ENCODE measurements around the gene SLC6A11.

SLC6A11 gene

GRCh38 chr3:10935028-10935427, 119.0 kb downstream of the SLC6A11 start:
- Histone ChIP-seq H2AFZ (ENCODE audit: low read depth, low read length) (no peak overlapping the region), H3K36me3 (ENCODE audit: insufficient read depth, low read length) (no peaks in the 10 kb centered on the region), H3K4me3 (ENCODE audit: low read length) (no peak overlapping the region), H3K27me3 (ENCODE audit: insufficient read depth, low read length) (no peaks in the 10 kb centered on the region), H3K4me1 (ENCODE audit: insufficient read depth, low read length) (no peaks in the 10 kb centered on the region), H3K9me3 (ENCODE audit: low read length) (no peaks in the 10 kb centered on the region)

DNA sequence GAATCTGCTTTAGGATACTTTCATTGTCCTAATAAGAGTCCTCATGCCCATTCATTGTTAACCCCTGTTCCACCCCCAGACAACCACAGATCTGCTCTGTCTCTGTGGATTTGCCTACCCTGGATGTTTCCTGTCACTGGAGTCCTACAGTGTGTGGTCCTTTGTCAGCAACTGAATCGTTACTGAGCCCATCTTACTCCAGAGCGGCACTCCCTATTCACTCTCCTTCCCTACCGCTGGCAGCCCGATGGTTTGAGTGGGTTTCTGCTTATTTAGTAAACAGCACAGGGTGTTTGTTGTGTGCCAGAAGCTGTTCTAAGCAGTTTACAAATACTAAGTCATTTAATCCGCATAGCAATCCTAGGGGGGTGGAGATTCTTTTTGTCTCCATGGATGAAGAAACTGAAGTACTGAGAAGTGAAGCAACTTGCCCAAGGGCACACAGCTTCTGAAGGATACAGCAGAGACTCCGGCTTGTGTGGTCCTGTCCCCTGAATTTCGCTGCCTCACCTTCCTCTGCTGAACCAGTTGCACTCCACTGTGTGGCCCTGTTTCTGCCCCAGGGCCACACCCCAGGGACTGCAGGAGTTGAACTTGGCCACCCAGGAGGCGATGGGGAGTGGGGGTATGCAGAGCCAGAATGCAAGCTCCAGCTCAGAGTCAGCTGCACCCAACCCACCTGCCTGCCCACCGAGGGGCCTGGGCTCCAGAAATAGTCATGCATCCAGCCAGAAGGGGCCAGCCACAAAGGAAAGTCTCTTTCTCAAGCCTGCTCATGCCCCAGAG, 120.0 kb downstream of the SLC6A11 start:
- Histone ChIP-seq H3K4me3 (ENCODE audit: low read length) (no peak overlapping the region), H3K4me1 (ENCODE audit: insufficient read depth, low read length) (no peaks in the 10 kb centered on the region), H3K36me3 (ENCODE audit: insufficient read depth, low read length) (no peaks in the 10 kb centered on the region), H3K27me3 (ENCODE audit: insufficient read depth, low read length) (no peaks in the 10 kb centered on the region), H3K9me3 (ENCODE audit: low read length) (no peaks in the 10 kb centered on the region), H2AFZ (ENCODE audit: low read depth, low read length) (no peak overlapping the region)

GRCh38 chr3:10936686-10937085, 120.7 kb downstream of the SLC6A11 start:
- H3K27me3 ChIP-seq (ENCODE audit: insufficient read depth, low read length), result no peaks in the 10 kb centered on the region
- H3K9me3 ChIP-seq (ENCODE audit: low read length), result no peaks in the 10 kb centered on the region
- no peak overlapping the region for H2AFZ ChIP-seq (ENCODE audit: low read depth, low read length)
- H3K4me3 ChIP-seq (ENCODE audit: low read length), result no peak overlapping the region
- no peaks in the 10 kb centered on the region for H3K4me1 ChIP-seq (ENCODE audit: insufficient read depth, low read length)
- no peaks in the 10 kb centered on the region for H3K36me3 ChIP-seq (ENCODE audit: insufficient read depth, low read length)

DNA sequence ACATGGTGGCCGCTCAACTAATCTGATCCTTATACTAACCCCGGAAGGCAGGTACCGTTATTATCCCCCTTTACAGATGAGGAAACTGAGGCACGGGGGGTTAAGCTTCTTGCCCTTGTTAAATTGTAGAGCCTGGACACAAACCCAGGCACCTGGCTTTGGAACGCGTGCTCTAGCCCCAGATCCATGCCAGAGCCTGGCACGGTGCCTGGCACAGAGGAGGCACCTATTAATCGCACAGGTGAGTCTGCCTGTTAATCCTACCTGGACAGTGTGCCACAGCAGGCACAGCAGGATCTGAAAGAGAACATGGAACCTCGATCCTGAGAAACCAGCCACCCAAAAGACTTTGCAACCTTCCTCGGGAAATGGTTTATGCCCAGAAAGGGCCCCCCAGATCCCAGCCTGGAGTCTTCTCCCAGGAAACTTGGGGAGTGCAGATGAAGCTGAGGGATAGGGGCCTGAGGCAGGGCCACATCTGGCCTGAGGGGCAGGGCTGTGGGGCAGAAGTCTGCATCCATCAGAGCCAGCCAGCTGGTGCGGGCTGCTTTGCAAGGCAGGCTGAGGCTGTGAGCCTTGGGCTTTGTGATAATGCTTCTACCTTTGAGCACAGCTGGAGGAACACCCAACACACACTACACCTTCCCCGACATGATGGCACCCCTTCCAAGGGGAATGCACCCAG, 121.3 kb downstream of the SLC6A11 start:
- Histone ChIP-seq H3K4me3 (ENCODE audit: low read length) (no peak overlapping the region), H3K9me3 (ENCODE audit: low read length) (no peaks in the 10 kb centered on the region), H3K4me1 (ENCODE audit: insufficient read depth, low read length) (no peaks in the 10 kb centered on the region), H3K27me3 (ENCODE audit: insufficient read depth, low read length) (no peaks in the 10 kb centered on the region), H3K36me3 (ENCODE audit: insufficient read depth, low read length) (no peaks in the 10 kb centered on the region), H2AFZ (ENCODE audit: low read depth, low read length) (no peak overlapping the region)

- H3K4me3 ChIP-seq (ENCODE audit: low read length), result no peak overlapping the region
- no peak overlapping the region for H2AFZ ChIP-seq (ENCODE audit: low read depth, low read length)
- H3K36me3 ChIP-seq (ENCODE audit: insufficient read depth, low read length), result no peaks in the 10 kb centered on the region
- no peaks in the 10 kb centered on the region for H3K9me3 ChIP-seq (ENCODE audit: low read length)
- H3K27me3 ChIP-seq (ENCODE audit: insufficient read depth, low read length), result no peaks in the 10 kb centered on the region
- H3K4me1 ChIP-seq (ENCODE audit: insufficient read depth, low read length), result no peaks in the 10 kb centered on the region
These were observed 123.5 kb downstream of the SLC6A11 start for GRCh38 chr3:10939556-10939955.

DNA sequence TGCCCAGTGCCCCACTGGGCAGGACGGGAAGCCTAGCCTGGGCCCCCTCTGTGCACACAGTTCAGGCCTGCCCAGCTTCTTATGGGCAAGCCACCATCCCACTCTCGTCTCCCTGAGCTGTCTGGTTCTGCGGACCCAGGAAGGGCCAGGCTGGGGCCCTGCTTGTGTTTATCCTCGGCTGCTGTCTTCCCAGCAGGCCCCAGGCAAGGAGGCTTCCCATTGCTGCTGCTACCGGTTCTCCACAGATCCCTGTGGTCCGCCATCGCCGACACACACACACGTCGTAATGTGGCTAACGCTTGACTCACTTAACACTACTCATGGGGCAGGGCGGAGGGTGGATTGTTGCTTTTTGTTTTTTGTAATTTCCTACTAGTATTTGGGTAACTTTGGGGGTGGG, 124.1 kb downstream of the SLC6A11 start:
- H3K27me3 ChIP-seq (ENCODE audit: insufficient read depth, low read length), result no peaks in the 10 kb centered on the region
- no peaks in the 10 kb centered on the region for H3K9me3 ChIP-seq (ENCODE audit: low read length)
- no peak overlapping the region for H3K4me3 ChIP-seq (ENCODE audit: low read length)
- no peaks in the 10 kb centered on the region for H3K4me1 ChIP-seq (ENCODE audit: insufficient read depth, low read length)
- no peak overlapping the region for H2AFZ ChIP-seq (ENCODE audit: low read depth, low read length)
- H3K36me3 ChIP-seq (ENCODE audit: insufficient read depth, low read length), result no peaks in the 10 kb centered on the region

GRCh38 chr3:10941972-10942371, 125.9 kb downstream of the SLC6A11 start:
- no peaks in the 10 kb centered on the region for H3K36me3 ChIP-seq (ENCODE audit: insufficient read depth, low read length)

DNA sequence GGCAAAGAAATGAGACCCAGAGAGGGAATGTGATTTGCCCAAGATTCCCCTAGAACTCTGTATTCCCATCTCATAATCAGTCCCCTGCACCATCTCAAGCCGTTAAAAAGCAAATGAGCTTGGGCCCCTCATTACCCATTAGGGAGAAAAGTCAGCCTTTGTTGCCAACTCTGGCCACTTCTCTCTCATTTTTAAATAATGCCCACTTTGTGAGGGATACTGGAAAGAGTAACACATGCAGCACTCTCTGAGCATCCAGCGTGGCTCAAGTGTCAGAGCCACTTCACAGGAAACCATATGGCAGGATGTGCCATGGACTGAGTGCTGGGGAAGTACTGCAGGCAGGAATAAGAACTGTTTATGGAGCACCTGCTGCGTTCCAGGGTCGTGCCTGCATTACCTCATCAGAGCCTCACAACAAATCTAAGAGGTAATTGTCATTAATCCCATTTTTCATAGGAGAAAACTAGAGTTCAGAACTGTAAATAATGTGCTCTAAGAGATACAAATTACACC, 126.7 kb downstream of the SLC6A11 start:
- no peaks in the 10 kb centered on the region for H3K9me3 ChIP-seq (ENCODE audit: low read length)
- no peaks in the 10 kb centered on the region for H3K4me1 ChIP-seq (ENCODE audit: insufficient read depth, low read length)
- H3K27me3 ChIP-seq (ENCODE audit: insufficient read depth, low read length), result no peaks in the 10 kb centered on the region
- H3K36me3 ChIP-seq (ENCODE audit: insufficient read depth, low read length), result no peaks in the 10 kb centered on the region
- H2AFZ ChIP-seq (ENCODE audit: low read depth, low read length), result no peak overlapping the region
- no peak overlapping the region for H3K4me3 ChIP-seq (ENCODE audit: low read length)

More at GRCh38 chr3:10941972-10942371, 125.9 kb downstream of the SLC6A11 start:
- Histone ChIP-seq H3K4me3 (ENCODE audit: low read length) (no peak overlapping the region), H3K9me3 (ENCODE audit: low read length) (no peaks in the 10 kb centered on the region), H3K4me1 (ENCODE audit: insufficient read depth, low read length) (no peaks in the 10 kb centered on the region), H3K27me3 (ENCODE audit: insufficient read depth, low read length) (no peaks in the 10 kb centered on the region), H2AFZ (ENCODE audit: low read depth, low read length) (no peak overlapping the region)

DNA sequence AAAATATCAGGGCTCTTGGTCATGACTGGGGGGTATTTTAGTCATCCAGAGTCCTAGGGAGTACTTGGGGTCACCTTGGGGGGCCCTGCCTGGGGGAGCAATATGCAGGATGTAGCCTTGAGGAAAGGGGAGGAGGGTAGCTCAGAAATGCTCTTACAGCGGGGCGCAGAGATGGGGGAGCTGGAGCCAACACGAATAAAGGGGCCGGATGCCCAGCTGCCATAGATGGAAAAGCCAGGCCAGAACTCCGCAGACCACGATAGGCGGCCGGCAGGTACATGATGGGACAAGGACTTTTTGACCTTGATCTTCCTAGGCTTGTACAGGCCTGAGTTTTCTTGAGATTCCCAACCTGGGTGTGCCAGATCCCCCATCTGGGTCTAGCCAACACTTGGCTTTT, 128.8 kb downstream of the SLC6A11 start:
- Histone ChIP-seq H3K4me1 (ENCODE audit: insufficient read depth, low read length) (no peaks in the 10 kb centered on the region), H3K36me3 (ENCODE audit: insufficient read depth, low read length) (no peaks in the 10 kb centered on the region), H3K4me3 (ENCODE audit: low read length) (no peak overlapping the region), H3K27me3 (ENCODE audit: insufficient read depth, low read length) (no peaks in the 10 kb centered on the region), H2AFZ (ENCODE audit: low read depth, low read length) (no peak overlapping the region), H3K9me3 (ENCODE audit: low read length) (no peaks in the 10 kb centered on the region)

- Histone ChIP-seq H3K36me3 (ENCODE audit: insufficient read depth, low read length) (no peaks in the 10 kb centered on the region), H3K27me3 (ENCODE audit: insufficient read depth, low read length) (no peaks in the 10 kb centered on the region), H3K4me3 (ENCODE audit: low read length) (no peak overlapping the region), H2AFZ (ENCODE audit: low read depth, low read length) (no peak overlapping the region), H3K9me3 (ENCODE audit: low read length) (no peaks in the 10 kb centered on the region), H3K4me1 (ENCODE audit: insufficient read depth, low read length) (no peaks in the 10 kb centered on the region)
These were observed 129.8 kb downstream of the SLC6A11 start for GRCh38 chr3:10945683-10946287.

DNA sequence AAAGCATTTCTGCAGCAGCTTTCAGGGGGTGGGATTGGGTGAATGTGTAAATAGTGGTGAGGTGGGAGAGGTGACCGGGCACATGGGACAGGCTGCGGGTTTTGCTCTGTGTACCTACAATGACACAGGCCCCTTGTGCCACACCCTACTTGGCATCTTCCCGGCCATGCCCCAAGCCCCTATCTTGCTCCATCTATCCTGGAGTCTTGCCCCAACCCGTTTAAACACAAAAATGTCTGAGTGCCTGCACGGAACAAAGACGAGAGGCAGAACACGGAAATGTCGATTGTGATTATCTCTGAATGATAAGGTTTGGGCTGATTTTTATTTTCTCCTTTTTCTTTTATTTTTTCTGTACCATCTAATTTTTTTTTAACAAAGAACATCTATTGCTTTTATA, 130.5 kb downstream of the SLC6A11 start:
- no peaks in the 10 kb centered on the region for H3K27me3 ChIP-seq (ENCODE audit: insufficient read depth, low read length)

DNA sequence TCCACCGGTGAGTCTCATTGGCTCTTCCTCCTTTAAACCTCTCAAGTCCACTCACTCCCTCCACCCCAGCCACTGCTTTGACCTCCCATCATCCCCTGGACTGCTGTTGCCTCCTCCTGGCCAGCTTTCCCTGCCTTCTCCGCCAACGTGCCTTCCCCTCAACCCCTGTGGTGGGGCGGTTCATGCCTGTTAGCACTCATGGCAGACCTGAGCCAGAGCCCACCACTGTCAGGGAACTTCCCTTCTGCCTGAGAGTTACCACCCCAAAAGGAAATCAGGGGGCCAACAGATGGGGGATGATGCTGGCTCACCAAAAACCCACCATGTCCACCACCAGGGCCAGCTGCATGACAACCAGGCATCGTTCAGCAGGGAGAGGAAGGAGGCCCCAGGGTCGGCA, 132.3 kb downstream of the SLC6A11 start:
- Histone ChIP-seq H3K9me3 (ENCODE audit: low read length) (no peaks in the 10 kb centered on the region), H3K4me1 (ENCODE audit: insufficient read depth, low read length) (no peaks in the 10 kb centered on the region), H2AFZ (ENCODE audit: low read depth, low read length) (no peak overlapping the region), H3K4me3 (ENCODE audit: low read length) (no peak overlapping the region), H3K36me3 (ENCODE audit: insufficient read depth, low read length) (no peaks in the 10 kb centered on the region), H3K27me3 (ENCODE audit: insufficient read depth, low read length) (no peaks in the 10 kb centered on the region)

More for the DNA sequence above, 130.5 kb downstream of the SLC6A11 start:
- Histone ChIP-seq H3K4me1 (ENCODE audit: insufficient read depth, low read length) (no peaks in the 10 kb centered on the region), H3K9me3 (ENCODE audit: low read length) (no peaks in the 10 kb centered on the region), H3K4me3 (ENCODE audit: low read length) (no peak overlapping the region), H2AFZ (ENCODE audit: low read depth, low read length) (no peak overlapping the region), H3K36me3 (ENCODE audit: insufficient read depth, low read length) (no peaks in the 10 kb centered on the region)

- H3K4me1 ChIP-seq (ENCODE audit: insufficient read depth, low read length), result no peaks in the 10 kb centered on the region
- no peaks in the 10 kb centered on the region for H3K9me3 ChIP-seq (ENCODE audit: low read length)
- H3K27me3 ChIP-seq (ENCODE audit: insufficient read depth, low read length), result peaks cover 3% of the 10 kb centered on the region
- H2AFZ ChIP-seq (ENCODE audit: low read depth, low read length), result no peak overlapping the region
- H3K36me3 ChIP-seq (ENCODE audit: insufficient read depth, low read length), result no peaks in the 10 kb centered on the region
- H3K4me3 ChIP-seq (ENCODE audit: low read length), result no peak overlapping the region
These were observed 133.2 kb downstream of the SLC6A11 start for GRCh38 chr3:10949197-10949596.
